ENCODE measurements around the gene ADAMTS9. TPM values are rescaled to one million over a fixed set of nuclear protein-coding genes. Genes with fewer than 3 reads are reported as not detected.

ADAMTS9 gene
- total and polyA plus RNA-seq, 2 experiments from 2014 or later: 0.31 to 0.81 TPM

Small RNA genes lying within 50 kb of the gene (small RNA-seq; reads per million reads assigned to genes)
- gene RNU6-739P (ENCODE audit: low replicate concordance): not detected
